DMS153 treated with DMSO at 0.1 percent for 48 hours (cell line): Measurements from ENCODE around the gene NUP93.
"Not testable (repeated sequence)": the region's sequence is repeated elsewhere in the genome, so short reads cannot be mapped to it uniquely, and the experiment has no call there.

Experiments
- DNase-seq: peaks from one replicate; lab custom pipeline; 2025; ENCODE audit not compliant: unreplicated experiment; lab: John Stamatoyannopoulos, UW

NUP93 gene

GRCh38 chr16:56865394-56866062, 135.6 kb downstream of the NUP93 start:
- no peak for DNase-seq

- peak; percentile 28 for DNase-seq
Measured at GRCh38 chr16:56866955-56867830, 137.3 kb downstream of the NUP93 start.

- DNase-seq: no peak
Measured at GRCh38 chr16:56868175-56868574, 138.2 kb downstream of the NUP93 start.

- not testable (repeated sequence) for DNase-seq
Measured at GRCh38 chr16:56868766-56869165, 138.8 kb downstream of the NUP93 start.

- DNase-seq: no peak
Measured at GRCh38 chr16:56869513-56870275, 139.8 kb downstream of the NUP93 start.

- DNase-seq: no peak
Measured at GRCh38 chr16:56870276-56870888, 140.5 kb downstream of the NUP93 start.

- DNase-seq: no peak
Measured at GRCh38 chr16:56871172-56871593, 141.3 kb downstream of the NUP93 start.

GRCh38 chr16:56872863-56873391, 143.0 kb downstream of the NUP93 start:
- DNase-seq: no peak

- no peak for DNase-seq
Measured at GRCh38 chr16:56874800-56875199, 144.9 kb downstream of the NUP93 start.

- DNase-seq: no peak
Measured at GRCh38 chr16:56876048-56876447, 146.1 kb downstream of the NUP93 start.

- no peak for DNase-seq
Measured at GRCh38 chr16:56877486-56878182, 147.7 kb downstream of the NUP93 start.

GRCh38 chr16:56878282-56878854, 148.4 kb downstream of the NUP93 start:
- no peak for DNase-seq

- no peak for DNase-seq
Measured at GRCh38 chr16:56879276-56879675, 149.3 kb downstream of the NUP93 start.

- no peak for DNase-seq
Measured at GRCh38 chr16:56880176-56880575, 150.2 kb downstream of the NUP93 start.

GRCh38 chr16:56880685-56881084, 150.8 kb downstream of the NUP93 start:
- DNase-seq: no peak

GRCh38 chr16:56882077-56882800, 152.3 kb downstream of the NUP93 start:
- no peak for DNase-seq

- DNase-seq: no peak
Measured at GRCh38 chr16:56883586-56883985, 153.7 kb downstream of the NUP93 start.

GRCh38 chr16:56884026-56884582, 154.2 kb downstream of the NUP93 start:
- no peak for DNase-seq

- DNase-seq: not testable (repeated sequence)
Measured at GRCh38 chr16:56884929-56885328, 155.0 kb downstream of the NUP93 start.
